GM18505 (cell line): ENCODE measurements around the gene MTPN.

ENCODE experiments used
- ATAC-seq: cut with Tn5 transposase; IDR thresholded peaks from one replicate; pipeline ENCODE4 v1.9.1; 2021; ENCODE audit not compliant: unreplicated experiment
- POLR2A ChIP-seq: IDR thresholded peaks from 4 replicates; pipeline ENCODE4 v1.6.1; 2011; ENCODE audit warnings: borderline replicate concordance; ENCODE audit not compliant: insufficient read depth, insufficient read length; ENCODE audit errors: extremely low read depth

Gene MTPN

GRCh38 chr7:135977007-135977741 lies at the start of gene MTPN:
MTPN (minus strand) TSS chr7:135977359; CDS start chr7:135977100, 259 bp downstream.
- TF ChIP-seq POLR2A: peak; percentile 63

GRCh38 chr7:136026209-136026608 lies 49.0 kb upstream of the MTPN start:
- ATAC-seq: no peak

More at GRCh38 chr7:135977007-135977741, at the start of gene MTPN:
- ATAC-seq: peak; percentile 64

GRCh38 chr7:136023134-136023869 lies 46.1 kb upstream of the MTPN start:
- ATAC-seq: no peak
- no peak for TF ChIP-seq POLR2A

More at GRCh38 chr7:136026209-136026608, 49.0 kb upstream of the MTPN start:
- no peak for TF ChIP-seq POLR2A

GRCh38 chr7:136020556-136020955 lies 43.4 kb upstream of the MTPN start:
- ATAC-seq: no peak
- TF ChIP-seq POLR2A: no peak

- TF ChIP-seq POLR2A: no peak
- ATAC-seq: no peak
Observed at GRCh38 chr7:136018104-136018503, 40.9 kb upstream of the MTPN start.

GRCh38 chr7:136016649-136017395 lies 39.7 kb upstream of the MTPN start:
- no peak for TF ChIP-seq POLR2A
- ATAC-seq: no peak

- TF ChIP-seq POLR2A: no peak
- ATAC-seq: no peak
Observed at GRCh38 chr7:136015638-136016037, 38.5 kb upstream of the MTPN start.

GRCh38 chr7:136014659-136015058 lies 37.5 kb upstream of the MTPN start:
- no peak for ATAC-seq
- TF ChIP-seq POLR2A: no peak

- no peak for TF ChIP-seq POLR2A
Observed at GRCh38 chr7:136012238-136012637, 35.1 kb upstream of the MTPN start.

GRCh38 chr7:136009488-136010079 lies 32.4 kb upstream of the MTPN start:
- TF ChIP-seq POLR2A: no peak
- ATAC-seq: no peak

More at GRCh38 chr7:136012238-136012637, 35.1 kb upstream of the MTPN start:
- no peak for ATAC-seq

GRCh38 chr7:136006208-136006607 lies 29.0 kb upstream of the MTPN start:
- no peak for ATAC-seq
- TF ChIP-seq POLR2A: no peak

GRCh38 chr7:136004083-136004482 lies 26.9 kb upstream of the MTPN start:
- no peak for TF ChIP-seq POLR2A
- no peak for ATAC-seq

- ATAC-seq: no peak
- TF ChIP-seq POLR2A: no peak
Observed at GRCh38 chr7:136002802-136003201, 25.6 kb upstream of the MTPN start.
